CD4-positive, alpha-beta T cell treated with Interleukin-6 at 100 ng/mL for 8 hours (primary cell): ENCODE measurements around the gene MALAT1.
"Not testable (repeated sequence)": the region's sequence is repeated elsewhere in the genome, so short reads cannot be mapped to it uniquely, and the experiment has no call there.

Source experiments
- DNase-seq: peaks from one replicate; pipeline ENCODE4 v3.0.0-alpha.2; 2020; ENCODE audit warnings: mixed read lengths, low spot score

The MALAT1 gene

GRCh38 chr11:65498727-65498976 lies 193 bp upstream of the MALAT1 start:
- DNase-seq, result no peak

GRCh38 chr11:65499713-65500386 lies 1.0 kb downstream of the MALAT1 start:
- no peak for DNase-seq

- no peak for DNase-seq
These were observed 1.7 kb downstream of the MALAT1 start for GRCh38 chr11:65500387-65501185.

GRCh38 chr11:65501186-65501471 lies 2.3 kb downstream of the MALAT1 start:
- DNase-seq, result no peak

GRCh38 chr11:65501472-65502273 lies 2.8 kb downstream of the MALAT1 start:
- no peak for DNase-seq

- no peak for DNase-seq
These were observed 3.4 kb downstream of the MALAT1 start for GRCh38 chr11:65502274-65502554.

- no peak for DNase-seq
These were observed 3.9 kb downstream of the MALAT1 start for GRCh38 chr11:65502555-65503367.

GRCh38 chr11:65503368-65503948 lies 4.6 kb downstream of the MALAT1 start:
- DNase-seq, result no peak

- no peak for DNase-seq
These were observed 5.3 kb downstream of the MALAT1 start for GRCh38 chr11:65503949-65504673.

- no peak for DNase-seq
These were observed 6.0 kb downstream of the MALAT1 start for GRCh38 chr11:65504674-65505465.

GRCh38 chr11:65505466-65506289 lies 6.8 kb downstream of the MALAT1 start:
- DNase-seq, result no peak

- no peak for DNase-seq
These were observed 7.5 kb downstream of the MALAT1 start for GRCh38 chr11:65506290-65506771.

- peak; percentile 30 for DNase-seq
These were observed 8.1 kb downstream of the MALAT1 start for GRCh38 chr11:65506772-65507505.

- not testable (repeated sequence) for DNase-seq
These were observed 13.5 kb downstream of the MALAT1 start for GRCh38 chr11:65512311-65512710.

GRCh38 chr11:65516135-65516968 lies 17.5 kb downstream of the MALAT1 start:
- DNase-seq, result no peak

- not testable (repeated sequence) for DNase-seq
These were observed 20.2 kb downstream of the MALAT1 start for GRCh38 chr11:65518941-65519549.

GRCh38 chr11:65521777-65522521 lies 23.1 kb downstream of the MALAT1 start:
- DNase-seq, result not testable (repeated sequence)
